Measurements from ENCODE around the gene CDH4.

DNA sequence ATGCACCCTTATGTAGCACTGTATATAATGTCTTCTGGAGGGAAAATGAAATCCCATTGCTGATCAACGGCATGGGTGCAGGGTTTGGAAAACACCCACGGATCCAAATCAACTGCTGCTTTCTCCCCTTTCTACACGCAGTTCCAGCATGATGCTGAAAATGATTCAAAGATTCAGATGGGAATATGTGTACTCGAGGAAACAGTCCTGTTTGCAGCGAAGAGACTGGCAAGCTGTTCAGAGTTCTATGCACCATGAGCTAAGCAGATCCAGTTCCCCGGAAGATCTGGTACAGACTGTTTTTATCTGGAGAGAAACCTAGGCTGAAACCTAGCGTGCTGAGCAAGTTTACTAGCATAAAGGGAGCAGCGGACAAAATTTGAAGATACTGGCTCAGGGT, 47.9 kb upstream of the CDH4 start:
- TF ChIP-seq CTCF (IDR thresholded peaks at IDR 0.05; ENCODE audit: insufficient read depth, low read length): no peak
- no peak for TF ChIP-seq POLR2AphosphoS5 (IDR thresholded peaks at IDR 0.05; ENCODE audit: low read depth)
